AG04450 (cell line): Measurements from ENCODE around the gene ANXA2. TPM values are rescaled to one million over a fixed set of nuclear protein-coding genes. Genes with fewer than 3 reads are reported as not detected.

Source experiments
- CTCF ChIA-PET: fragments of 300-600, 350-600 bp; formaldehyde crosslinking; extraction: SDS; loops from one replicate; lab custom pipeline; 2022; ENCODE audit warnings: antibody characterized with exemption, inconsistent platforms; lab: Charles Lee
- POLR2A ChIA-PET: fragments of 350-600 bp; formaldehyde crosslinking; extraction: SDS; loops from one replicate; lab custom pipeline; 2021; ENCODE audit warnings: antibody characterized with exemption, inconsistent platforms; lab: Yijun Ruan, JAX
- DNase-seq: peaks from one replicate; pipeline ENCODE4 v3.0.0-alpha.2; 2011; ENCODE audit warnings: low read depth, low spot score
- H3K27ac ChIP-seq: one replicate; pipeline ENCODE4 v1.5.1; 2012; ENCODE audit warnings: low read depth, low read length, control low read depth
- H3K27me3 ChIP-seq: one replicate; pipeline ENCODE4 v1.6.0; 2012; ENCODE audit warnings: low read length; ENCODE audit not compliant: control insufficient read depth, insufficient read depth
- H3K4me3 ChIP-seq: 2 replicates; pipeline ENCODE4 v1.5.1; 2011; ENCODE audit warnings: mild to moderate bottlenecking, low read depth, low read length, control low read depth
- H3K9me3 ChIP-seq: 2 replicates; pipeline ENCODE4 v1.5.1; 2012; ENCODE audit warnings: low read length; ENCODE audit not compliant: control insufficient read depth, insufficient read depth
- polyA plus RNA-seq: library from polyadenylated mRNA; depleted of rRNA; stranded (reverse); fragments of >200 nt; gene quantifications from 2 replicates; pipeline ENCODE4 v1.2.3, GENCODE V29; 2011
- TF ChIP-seq, protein P1 (sequence below): IDR thresholded peaks from 2 replicates; pipeline ENCODE4 v1.5.1; 2011; ENCODE audit warnings: low read depth, low read length, control low read depth, inconsistent platforms

Gene ANXA2
- polyA plus RNA-seq, 1 experiment = 4,537 TPM

DNA sequence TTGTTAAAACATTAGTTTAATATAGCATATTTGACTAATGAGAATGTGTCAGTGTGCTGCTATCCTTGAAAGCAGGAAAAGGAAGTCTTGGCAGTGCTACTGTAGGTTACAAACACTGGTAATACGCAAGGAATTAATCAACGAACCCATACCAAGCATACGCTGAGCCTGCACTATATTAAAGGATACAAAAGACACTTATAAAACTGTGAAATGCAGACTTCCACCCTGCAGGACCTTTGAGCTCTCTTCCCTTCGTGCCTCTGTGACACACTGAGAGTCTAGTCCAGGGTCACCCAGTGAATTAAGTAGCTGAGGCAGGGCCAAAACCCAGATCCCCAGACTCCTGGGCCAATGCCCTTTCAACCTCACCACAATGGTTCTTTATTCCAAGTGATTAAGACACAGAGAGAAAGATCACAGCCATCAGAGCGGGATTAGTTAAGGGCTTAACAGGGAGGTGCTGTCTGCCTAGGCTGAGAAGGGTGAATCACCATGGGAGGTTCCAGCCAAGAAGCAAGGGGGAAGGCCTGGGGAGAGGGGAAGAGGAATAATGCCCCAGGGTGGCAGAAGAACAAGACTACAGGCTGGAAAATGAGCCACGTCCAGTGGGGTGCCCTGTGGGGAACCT is 6.8 kb downstream of the ANXA2 start:
- no peaks in the 10 kb centered on the region for H3K9me3 ChIP-seq
- no peaks in the 10 kb centered on the region for H3K27me3 ChIP-seq
- H3K4me3 ChIP-seq = peak overlapping the region; percentile 46
- TF ChIP-seq, protein P1, sequence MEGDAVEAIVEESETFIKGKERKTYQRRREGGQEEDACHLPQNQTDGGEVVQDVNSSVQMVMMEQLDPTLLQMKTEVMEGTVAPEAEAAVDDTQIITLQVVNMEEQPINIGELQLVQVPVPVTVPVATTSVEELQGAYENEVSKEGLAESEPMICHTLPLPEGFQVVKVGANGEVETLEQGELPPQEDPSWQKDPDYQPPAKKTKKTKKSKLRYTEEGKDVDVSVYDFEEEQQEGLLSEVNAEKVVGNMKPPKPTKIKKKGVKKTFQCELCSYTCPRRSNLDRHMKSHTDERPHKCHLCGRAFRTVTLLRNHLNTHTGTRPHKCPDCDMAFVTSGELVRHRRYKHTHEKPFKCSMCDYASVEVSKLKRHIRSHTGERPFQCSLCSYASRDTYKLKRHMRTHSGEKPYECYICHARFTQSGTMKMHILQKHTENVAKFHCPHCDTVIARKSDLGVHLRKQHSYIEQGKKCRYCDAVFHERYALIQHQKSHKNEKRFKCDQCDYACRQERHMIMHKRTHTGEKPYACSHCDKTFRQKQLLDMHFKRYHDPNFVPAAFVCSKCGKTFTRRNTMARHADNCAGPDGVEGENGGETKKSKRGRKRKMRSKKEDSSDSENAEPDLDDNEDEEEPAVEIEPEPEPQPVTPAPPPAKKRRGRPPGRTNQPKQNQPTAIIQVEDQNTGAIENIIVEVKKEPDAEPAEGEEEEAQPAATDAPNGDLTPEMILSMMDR = 0 out of 2 replicates have a peak, but pooled peaks have one; percentile 2
- ChIA-PET POLR2A (interaction anchor here (1.0 to 1.1 kb wide), 2 partner anchors 14 to 29 kb away, joined by 4 to 5 read pairs; no protein-coding TSS in a partner anchor), CTCF (interaction anchor here (0.9 to 1.0 kb wide), 3 partner anchors 18 to 54 kb away, joined by 3 to 9 read pairs (median 3); no protein-coding TSS in a partner anchor)
- H3K27ac ChIP-seq = peak overlapping the region; percentile 81
- no peak for DNase-seq

DNA sequence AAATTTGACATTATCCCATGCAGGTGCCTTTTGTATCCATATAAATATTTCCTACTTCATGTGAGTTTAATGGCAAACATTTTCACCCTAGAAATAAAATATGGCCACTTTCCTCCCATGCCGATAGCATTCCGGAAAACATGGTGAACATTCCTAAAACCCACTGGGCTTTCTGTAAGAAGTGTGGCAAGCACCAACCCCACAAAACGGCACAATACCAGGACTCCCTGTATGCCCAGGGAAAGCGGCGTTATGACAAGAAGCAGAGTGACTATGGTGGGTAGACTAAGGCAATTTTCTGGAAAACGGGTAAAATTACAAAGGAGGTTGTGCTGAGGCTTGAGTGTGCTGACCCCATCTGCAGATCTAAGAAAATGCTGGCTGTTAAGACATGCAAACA is 7.6 kb downstream of the ANXA2 start:
- H3K27ac ChIP-seq = no peak overlapping the region
- TF ChIP-seq, protein P1 = no peak
- H3K4me3 ChIP-seq = peak overlapping the region; percentile 18; the same call in 1 of the 2 replicates
- DNase-seq = no peak
- ChIA-PET CTCF (interaction anchor here (0.9 to 1.0 kb wide), 2 partner anchors 31 to 54 kb away, joined by 3 read pairs; no protein-coding TSS in a partner anchor), POLR2A (interaction anchor here (1.0 to 1.4 kb wide), 3 partner anchors 13 to 28 kb away, joined by 4 to 5 read pairs (median 4); no protein-coding TSS in a partner anchor)
- H3K9me3 ChIP-seq = no peaks in the 10 kb centered on the region
- no peaks in the 10 kb centered on the region for H3K27me3 ChIP-seq

DNA sequence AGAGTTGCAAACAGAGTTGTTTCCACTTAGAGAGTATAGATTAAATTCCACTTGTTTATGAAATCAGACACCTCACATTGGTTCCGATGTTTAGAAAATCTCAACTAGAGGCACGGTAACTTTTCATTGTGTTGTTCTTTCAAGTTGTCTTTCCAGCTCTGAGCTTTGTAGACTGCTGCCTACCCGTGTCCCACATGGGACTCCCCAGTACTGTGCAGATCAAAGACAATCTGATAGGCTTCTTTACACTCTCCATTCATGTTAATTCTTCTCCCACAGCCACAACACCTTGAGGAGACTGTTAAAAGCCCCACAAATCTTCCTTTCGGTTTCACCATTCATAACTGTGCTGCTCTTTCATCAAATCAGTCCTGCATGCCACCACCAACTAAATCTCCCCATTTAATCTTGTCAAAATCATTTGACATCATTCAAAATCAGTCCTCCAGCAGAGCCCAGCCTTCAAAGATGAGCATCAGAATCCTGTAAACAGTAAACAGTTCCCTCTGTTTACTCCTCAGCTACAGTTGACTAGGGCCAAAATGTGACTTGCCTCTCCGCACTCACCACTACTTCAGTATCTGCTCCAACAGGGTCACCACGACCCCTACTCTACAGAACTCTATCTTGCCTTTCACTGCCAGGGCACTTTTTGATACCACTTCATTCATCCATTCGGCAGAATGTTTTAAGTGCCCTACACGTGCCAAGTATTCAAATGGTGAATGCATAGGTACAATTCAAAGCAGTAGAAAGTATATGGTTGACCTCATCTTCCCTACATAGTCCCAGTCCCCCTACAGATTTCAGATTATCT is 8.3 kb downstream of the ANXA2 start:
- no peak for DNase-seq
- CTCF ChIA-PET = interaction anchor here (0.6 kb wide), 3 partner anchors 27 to 78 kb away, joined by 3 to 6 read pairs (median 4); no protein-coding TSS in a partner anchor
- TF ChIP-seq, protein P1 = no peak
- Histone ChIP-seq H3K4me3 (peak overlapping the region; percentile 27), H3K27ac (no peak overlapping the region), H3K9me3 (no peaks in the 10 kb centered on the region), H3K27me3 (no peaks in the 10 kb centered on the region)
- POLR2A ChIA-PET = interaction anchor here (0.6 to 1.4 kb wide), 5 partner anchors 9 to 17 kb away, joined by 3 to 10 read pairs (median 4); no protein-coding TSS in a partner anchor

DNA sequence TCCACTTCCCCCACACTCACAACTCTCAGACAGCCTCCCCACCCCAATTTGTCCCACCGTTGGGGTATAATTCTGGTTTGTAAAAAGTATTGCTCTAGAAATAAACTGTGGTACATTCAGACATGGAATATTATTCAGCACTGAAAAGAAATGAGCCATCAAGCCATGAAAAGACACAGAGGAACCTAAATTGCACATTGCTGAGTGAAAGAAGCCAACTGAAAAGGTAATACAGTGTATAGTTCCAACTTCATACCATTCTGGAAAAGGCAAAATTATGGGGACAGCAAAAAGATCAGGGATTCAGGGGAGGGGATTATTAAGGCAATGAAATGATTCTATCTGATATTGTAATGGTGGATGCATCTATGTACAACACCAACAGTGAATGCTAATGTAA is 10.5 kb downstream of the ANXA2 start:
- Histone ChIP-seq H3K4me3 (no peak overlapping the region), H3K27ac (no peak overlapping the region), H3K27me3 (no peaks in the 10 kb centered on the region), H3K9me3 (no peaks in the 10 kb centered on the region)
- POLR2A ChIA-PET = no interaction called here
- TF ChIP-seq, protein P1 = no peak
- DNase-seq = no peak
- CTCF ChIA-PET = interaction anchor here (0.7 to 0.9 kb wide), 2 partner anchors 28 to 60 kb away, joined by 3 read pairs; no protein-coding TSS in a partner anchor
